Globus pallidus (tissue), 1 donor: Measurements from ENCODE around the gene CTNNA2.
"Not testable (repeated sequence)": the region's sequence is repeated elsewhere in the genome, so short reads cannot be mapped to it uniquely, and the experiment has no call there.

Source experiments
- DNase-seq: peaks from one replicate; pipeline ENCODE4 v3.0.0-alpha.2; 2015; ENCODE audit warnings: low spot score

CTNNA2 gene

GRCh38 chr2:80080957-80081356 lies 568.1 kb downstream of the CTNNA2 start:
- no peak for DNase-seq

- no peak for DNase-seq
Observed at GRCh38 chr2:80086831-80087230, 574.0 kb downstream of the CTNNA2 start.

- no peak for DNase-seq
Observed at GRCh38 chr2:80091237-80091636, 578.4 kb downstream of the CTNNA2 start.

DNA sequence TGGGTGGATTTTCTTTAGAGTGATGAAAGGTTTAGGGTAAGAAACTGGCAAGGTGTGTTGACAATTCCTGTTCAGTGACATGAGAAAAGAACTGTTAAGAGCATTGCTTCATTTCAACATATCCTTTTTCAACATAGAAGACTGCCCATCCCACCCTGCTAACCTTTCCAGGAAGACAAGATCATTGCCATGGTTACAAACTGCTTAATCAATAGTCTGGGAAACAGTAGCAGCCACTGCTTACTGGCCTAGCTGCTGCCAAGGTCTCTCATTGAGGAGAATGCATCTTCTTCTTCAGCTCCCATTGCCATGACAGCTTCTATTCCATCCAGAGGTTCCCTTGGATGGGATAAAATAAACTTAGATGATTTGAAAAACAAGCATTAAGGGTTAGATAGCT lies 579.6 kb downstream of the CTNNA2 start:
- no peak for DNase-seq

DNA sequence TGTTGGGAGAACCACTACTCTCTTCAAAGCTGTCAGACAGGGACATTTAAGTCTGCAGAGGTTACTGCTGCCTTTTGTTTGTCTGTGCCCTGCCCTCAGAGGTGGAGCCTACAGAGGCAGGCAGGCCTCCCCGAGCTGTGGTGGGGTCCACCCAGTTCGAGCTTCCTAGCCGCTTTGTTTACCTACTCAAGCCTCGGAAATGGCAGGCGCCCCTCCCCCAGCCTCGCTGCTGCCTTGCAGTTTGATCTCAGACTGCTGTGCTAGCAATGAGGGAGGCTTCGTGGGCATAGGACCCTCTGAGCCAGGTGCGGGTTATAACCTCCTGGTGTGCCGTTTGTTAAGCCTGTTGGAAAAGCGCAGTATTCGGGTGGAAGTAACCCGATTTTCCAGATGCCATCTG lies 585.7 kb downstream of the CTNNA2 start:
- DNase-seq, result not testable (repeated sequence)

GRCh38 chr2:80102026-80102425 lies 589.2 kb downstream of the CTNNA2 start:
- no peak for DNase-seq

DNA sequence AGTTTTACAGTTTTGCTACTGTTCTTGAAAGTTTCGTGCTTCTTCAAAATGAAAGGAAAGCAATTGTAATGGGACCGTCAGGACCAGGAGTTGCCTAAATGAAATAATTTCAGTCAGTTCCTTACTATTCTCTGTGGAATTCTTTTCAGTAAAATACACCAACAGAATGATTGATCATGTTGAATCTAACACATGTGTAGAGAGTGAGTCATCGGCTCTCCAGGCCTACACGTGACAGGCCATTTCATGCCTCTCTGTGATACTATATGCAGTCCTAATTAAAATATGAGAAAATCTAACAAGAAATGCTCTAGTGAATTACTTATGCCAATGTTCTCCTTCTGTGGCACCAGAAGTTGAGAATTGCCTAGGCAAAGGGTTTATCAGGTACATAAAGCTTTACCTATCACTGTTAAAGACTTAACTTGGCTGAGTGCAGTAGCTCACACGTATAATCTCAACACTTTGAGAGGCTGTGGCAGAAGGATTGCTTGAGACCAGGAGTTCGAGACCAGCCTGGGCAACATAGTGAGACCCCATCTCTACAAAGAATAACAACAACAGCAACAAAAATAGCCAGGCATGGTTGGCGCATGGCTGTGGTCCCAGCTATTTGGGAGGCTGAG lies 592.3 kb downstream of the CTNNA2 start:
- no peak for DNase-seq

DNA sequence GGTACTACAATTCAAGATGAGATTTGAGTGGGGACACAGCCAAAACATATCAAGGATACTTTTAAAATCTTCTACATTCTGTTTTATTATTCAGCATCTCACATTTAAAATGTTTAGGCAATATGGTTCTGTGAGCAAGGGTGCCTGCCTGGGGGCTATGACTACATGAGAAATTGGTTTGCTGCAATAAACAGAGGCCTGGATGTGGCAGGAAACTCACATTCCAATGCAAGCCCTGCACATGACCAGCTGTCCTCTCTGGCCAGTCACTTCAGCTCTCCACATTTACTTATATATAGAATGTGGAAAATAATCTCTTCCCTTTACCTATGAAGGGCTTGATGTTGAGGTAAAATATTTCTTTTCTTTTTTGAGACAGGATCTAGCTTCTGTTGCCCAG lies 598.3 kb downstream of the CTNNA2 start:
- DNase-seq, result no peak

DNA sequence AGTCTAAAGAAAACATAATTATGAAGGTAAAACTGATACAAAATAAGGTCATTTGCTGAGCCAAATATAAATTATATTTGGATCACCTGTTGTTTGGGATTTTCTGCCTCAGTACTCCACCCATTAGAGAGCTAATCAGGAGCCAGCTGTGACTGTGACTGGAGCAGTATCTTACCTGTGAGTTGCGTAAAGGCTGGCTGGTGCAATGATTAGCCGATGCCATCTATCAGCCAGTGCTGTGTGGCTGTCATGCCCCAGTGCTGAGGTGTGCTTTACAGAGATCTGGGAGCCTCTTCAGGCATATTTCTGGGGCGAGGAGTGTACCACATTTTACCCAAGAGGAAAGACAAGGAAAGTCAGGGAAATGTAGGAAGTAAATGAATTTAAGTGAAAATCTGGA lies 599.9 kb downstream of the CTNNA2 start:
- no peak for DNase-seq

DNA sequence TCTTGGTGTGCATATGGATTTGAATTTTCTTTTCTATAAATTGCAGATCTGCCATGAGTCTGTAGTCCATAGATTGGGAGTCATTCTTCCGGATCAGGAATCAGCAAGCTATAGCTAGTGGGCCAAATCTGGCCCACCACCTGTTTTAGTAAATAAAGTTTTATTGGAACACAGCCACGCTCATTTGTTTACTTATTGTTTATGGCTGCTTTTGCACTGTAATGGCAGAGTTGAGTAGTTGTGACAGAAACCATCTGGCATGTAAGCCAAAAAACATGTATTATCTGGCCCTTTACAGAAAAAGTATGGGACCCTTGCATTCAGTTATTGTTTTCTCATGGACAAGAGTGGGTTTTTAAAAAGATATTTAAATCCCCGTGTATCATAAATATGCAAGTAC lies 600.5 kb downstream of the CTNNA2 start:
- no peak for DNase-seq

GRCh38 chr2:80114812-80115211 lies 602.0 kb downstream of the CTNNA2 start:
- DNase-seq, result no peak

- no peak for DNase-seq
Observed at GRCh38 chr2:80117401-80117800, 604.5 kb downstream of the CTNNA2 start.

DNA sequence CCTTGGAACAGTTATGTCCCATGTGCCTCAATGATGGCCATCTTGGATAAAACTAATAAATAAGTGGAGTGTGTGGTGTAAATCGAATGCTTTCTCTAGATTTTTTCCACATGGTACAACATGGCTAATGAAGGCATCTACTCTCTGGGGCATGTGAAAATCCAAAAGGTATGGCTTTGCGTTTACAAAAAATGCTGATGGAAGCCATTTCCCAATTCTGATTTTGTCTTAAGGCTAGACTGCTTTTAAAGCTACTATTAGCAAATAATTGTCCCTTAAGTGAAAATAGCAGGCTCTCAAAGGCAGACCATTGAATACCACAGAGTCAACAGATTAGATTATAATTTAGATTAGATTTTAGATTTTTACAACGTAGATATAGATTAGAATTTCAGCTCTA lies 608.0 kb downstream of the CTNNA2 start:
- no peak for DNase-seq

DNA sequence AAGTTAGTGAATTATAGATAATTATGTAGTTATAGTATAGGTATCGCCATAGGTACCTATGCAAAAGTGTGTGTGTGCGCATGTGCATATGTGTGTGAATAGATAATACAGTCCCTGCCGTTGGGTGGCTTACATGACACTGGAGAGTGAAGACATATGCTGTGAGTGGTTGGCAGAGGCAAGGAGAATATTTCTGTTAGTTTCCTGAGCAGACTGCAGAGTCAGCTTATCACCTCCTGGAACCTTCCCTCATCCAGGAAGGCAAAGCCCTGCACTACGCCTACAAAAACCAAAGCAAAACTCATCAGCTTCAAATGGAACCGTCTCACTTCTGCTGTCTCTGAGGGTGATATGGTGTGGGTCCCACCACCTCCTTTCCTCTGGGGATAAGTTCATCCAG lies 609.8 kb downstream of the CTNNA2 start:
- no peak for DNase-seq

DNA sequence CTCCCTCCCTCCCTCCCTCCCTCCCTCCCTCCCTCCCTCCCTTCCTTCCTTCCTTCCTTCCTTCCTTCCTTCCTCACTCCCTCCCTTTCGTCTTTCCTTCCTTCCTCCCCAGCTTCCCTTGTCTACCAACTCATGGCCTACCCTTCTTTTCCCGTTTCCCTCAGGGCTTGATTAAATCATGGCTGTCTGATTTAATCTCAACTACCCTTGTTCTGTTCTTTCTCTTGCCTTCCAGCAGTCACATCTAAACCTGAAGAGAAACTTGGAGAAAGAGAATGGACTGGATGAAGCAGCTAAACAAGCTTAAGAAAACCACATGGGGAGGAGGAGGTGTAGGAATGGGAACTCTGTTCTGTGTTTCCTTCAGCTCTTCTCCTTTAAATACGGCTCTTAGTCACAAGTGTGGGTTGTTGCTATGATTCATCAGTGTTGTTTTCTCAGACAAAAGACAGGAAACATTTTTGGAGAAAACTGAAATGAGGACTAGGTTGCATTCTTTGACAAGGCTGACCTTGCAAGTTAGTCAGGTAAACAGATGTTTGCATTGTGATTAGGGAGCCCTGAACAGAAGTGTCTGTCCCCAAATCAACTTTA lies 613.8 kb downstream of the CTNNA2 start:
- no peak for DNase-seq

DNA sequence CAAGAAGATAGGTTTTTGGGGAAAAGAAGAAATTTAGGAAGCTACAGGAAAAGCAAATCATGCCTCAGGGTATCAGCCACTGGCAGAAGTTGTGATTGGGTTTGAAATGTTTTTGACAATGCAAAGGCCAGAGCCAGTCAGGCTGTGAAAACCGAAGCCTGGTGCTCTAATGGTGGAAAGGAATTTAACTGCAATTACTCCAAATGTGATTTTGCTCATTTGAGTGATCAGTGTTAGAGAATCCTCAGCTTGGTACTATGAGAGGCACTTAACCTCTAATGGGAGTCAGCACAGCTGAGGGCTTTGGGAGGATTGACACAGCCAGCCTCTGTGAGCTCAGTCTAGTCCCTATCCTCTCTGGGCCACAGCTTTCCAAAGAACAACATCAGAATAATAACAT lies 615.2 kb downstream of the CTNNA2 start:
- DNase-seq, result no peak

GRCh38 chr2:80132281-80132680 lies 619.4 kb downstream of the CTNNA2 start:
- DNase-seq, result no peak

DNA sequence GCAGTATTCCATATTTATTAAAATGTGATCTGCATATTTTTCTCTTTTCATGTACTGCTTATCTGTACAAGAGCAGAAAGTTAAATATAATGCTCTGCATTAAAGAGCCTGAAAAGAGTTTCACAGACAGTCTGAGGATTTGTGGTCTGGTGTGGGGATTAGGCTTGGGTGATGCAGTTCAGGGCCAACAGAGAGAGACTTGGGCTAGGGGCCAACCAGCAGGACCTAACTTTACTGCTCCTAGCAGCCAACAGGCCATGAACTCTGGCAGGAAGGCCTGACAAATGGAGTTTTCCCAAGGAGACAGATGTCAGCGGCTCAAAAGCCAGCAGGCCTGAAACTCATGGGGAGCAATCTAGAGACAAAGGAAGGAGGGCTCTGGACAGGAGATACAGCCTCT lies 622.1 kb downstream of the CTNNA2 start:
- no peak for DNase-seq

DNA sequence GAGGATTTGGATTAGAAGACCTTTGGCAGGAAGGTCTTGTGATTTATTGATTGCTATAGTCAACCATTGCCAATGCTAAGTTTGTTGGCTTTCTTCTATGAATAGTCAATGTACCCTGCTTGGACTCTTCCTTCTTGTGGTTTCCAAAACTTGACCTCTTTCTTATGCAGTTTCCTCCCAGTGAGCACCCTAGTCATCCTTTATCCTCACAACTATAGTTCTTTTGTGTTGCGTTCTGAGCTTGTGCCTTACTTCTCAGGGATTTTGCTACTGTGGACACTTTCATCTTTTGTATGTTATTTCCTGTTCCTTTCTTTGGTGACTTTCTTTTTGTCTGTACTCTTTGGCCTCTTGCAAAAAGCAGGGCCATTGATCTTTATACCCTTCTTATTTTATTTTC lies 623.5 kb downstream of the CTNNA2 start:
- DNase-seq, result no peak

DNA sequence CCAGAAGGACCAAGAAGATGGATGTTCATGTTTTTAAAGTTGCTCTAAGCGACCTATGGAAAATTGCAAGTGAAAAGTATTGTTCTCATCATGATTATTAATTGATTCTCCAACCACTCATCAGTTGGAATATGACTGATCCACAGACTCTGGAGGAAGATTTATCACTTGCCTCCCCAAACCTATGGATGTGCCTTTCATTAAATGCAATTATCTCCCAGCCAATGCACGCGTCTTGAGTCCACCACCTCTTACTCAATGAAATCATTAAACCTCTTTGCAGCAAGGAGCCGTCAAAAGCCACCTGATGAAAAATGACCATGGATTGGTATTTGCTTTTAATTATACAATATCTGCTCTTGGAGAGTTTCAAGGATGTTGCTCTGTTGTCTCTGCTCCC lies 626.1 kb downstream of the CTNNA2 start:
- no peak for DNase-seq

GRCh38 chr2:80141007-80141726 lies 628.3 kb downstream of the CTNNA2 start:
- DNase-seq, result no peak

- DNase-seq, result no peak
Observed at GRCh38 chr2:80145499-80145898, 632.6 kb downstream of the CTNNA2 start.

DNA sequence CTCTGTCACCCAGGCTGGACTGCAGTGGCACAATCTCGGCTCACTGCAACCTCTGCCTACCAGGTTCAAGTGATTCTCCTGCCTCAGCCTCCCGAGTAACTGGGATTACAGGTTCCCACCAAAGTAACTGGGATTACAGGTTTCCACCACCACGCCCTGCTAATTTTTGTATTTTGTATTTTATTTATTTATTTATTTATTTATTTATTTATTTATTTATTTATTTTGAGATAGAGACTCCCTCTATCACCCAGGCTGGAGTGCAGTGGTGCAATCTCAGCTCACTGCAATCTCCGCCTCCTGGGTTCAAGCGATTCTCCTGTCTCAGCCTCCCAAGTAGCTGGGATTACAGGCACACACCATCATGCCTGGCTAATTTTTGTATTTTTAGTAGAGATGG lies 633.9 kb downstream of the CTNNA2 start:
- not testable (repeated sequence) for DNase-seq

- DNase-seq, result no peak
Observed at GRCh38 chr2:80147690-80148089, 634.8 kb downstream of the CTNNA2 start.
